ENCODE results near the gene ARL15. TPM values are rescaled to one million over a fixed set of nuclear protein-coding genes. Genes with fewer than 3 reads are reported as not detected.
A peak's percentile ranks its signal among the peaks of the same experiment; 100 is the strongest.

The ARL15 gene
- total and polyA plus RNA-seq, 9 of the 15 experiments (the other 6 are each of a cell fraction or from before 2014, with no cell fraction given): 18.5 to 80.4 (median 57.0) TPM

DNA sequence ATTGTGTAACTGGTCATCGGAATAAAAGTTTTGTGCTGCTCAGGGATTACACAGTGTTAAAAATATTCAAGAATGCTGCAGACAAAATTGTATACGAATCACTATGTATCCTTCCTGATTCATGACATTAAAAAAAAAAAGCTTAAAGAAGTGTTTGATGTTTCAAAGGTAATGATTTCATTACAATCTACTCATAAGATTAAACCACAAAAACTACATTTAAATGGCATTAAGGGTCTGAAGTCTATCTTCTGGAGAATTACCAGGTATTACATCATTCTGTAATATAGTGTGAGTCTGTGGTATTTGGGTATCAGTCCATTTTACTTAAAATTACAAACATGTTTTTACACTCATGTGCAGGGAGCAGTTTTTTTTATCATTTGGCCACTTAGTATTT is 425.5 kb downstream of the ARL15 start (continued):
- TF ChIP-seq KDM1A (IDR thresholded peaks at IDR 0.05) (no peak), CEBPG (CRISPR knock-in tag; IDR thresholded peaks at IDR 0.05) (no peak), CEBPG (tag; conservative IDR thresholded peaks at IDR 0.05 in 1 of 2, IDR thresholded peaks at IDR 0.05 in 1 of 2) (peak; percentile 34 to 91), MCM2 (IDR thresholded peaks at IDR 0.05; ENCODE audit: low read depth) (no peak), ATF4 (CRISPR knock-in tag; IDR thresholded peaks at IDR 0.05) (0 out of 2 replicates have a peak, but pooled peaks have one; percentile 20), ZNF134 (CRISPR knock-in tag; conservative IDR thresholded peaks at IDR 0.05) (no peak), PRPF4 (IDR thresholded peaks at IDR 0.05; ENCODE audit: insufficient read depth, low read depth, low read length, poor library complexity, severe bottlenecking) (no peak), TCF7L2 (IDR thresholded peaks at IDR 0.05; ENCODE audit: low read depth, low read length) (no peak), ZFP36 (IDR thresholded peaks at IDR 0.05; ENCODE audit: low read depth, low read length, partially characterized antibody) (no peak), KLF1 (tag; IDR thresholded peaks at IDR 0.05) (no peak), TOE1 (IDR thresholded peaks at IDR 0.05; ENCODE audit: borderline replicate concordance) (no peak), TOE1 (CRISPR knock-in tag; IDR thresholded peaks at IDR 0.05; ENCODE audit: borderline replicate concordance, low read depth) (no peak), HMG20B (CRISPR knock-in tag; IDR thresholded peaks at IDR 0.05) (no peak), CREB1 (IDR thresholded peaks at IDR 0.05) (no peak), CREB1 (CRISPR knock-in tag; IDR thresholded peaks at IDR 0.05) (no peak), TEAD2 (tag; IDR thresholded peaks at IDR 0.05) (no peak), PML (IDR thresholded peaks at IDR 0.05; ENCODE audit: low read length) (no peak), ZNF239 (CRISPR knock-in tag; IDR thresholded peaks at IDR 0.05) (no peak), FOXK2 (conservative IDR thresholded peaks at IDR 0.05 in 1 of 2, IDR thresholded peaks at IDR 0.05 in 1 of 2; ENCODE audit: low read depth in 2 of 2) (no peak), NR2F6 (CRISPR knock-in tag; IDR thresholded peaks at IDR 0.05) (no peak), BRD9 (IDR thresholded peaks at IDR 0.05; ENCODE audit: low read depth, partially characterized antibody) (no peak), ZNF785 (CRISPR knock-in tag; IDR thresholded peaks at IDR 0.05) (no peak), CCAR2 (IDR thresholded peaks at IDR 0.05; ENCODE audit: low read depth, low read length) (no peak), MAFG (tag; conservative IDR thresholded peaks at IDR 0.05) (no peak)
- TF ChIP-seq, protein P1, sequence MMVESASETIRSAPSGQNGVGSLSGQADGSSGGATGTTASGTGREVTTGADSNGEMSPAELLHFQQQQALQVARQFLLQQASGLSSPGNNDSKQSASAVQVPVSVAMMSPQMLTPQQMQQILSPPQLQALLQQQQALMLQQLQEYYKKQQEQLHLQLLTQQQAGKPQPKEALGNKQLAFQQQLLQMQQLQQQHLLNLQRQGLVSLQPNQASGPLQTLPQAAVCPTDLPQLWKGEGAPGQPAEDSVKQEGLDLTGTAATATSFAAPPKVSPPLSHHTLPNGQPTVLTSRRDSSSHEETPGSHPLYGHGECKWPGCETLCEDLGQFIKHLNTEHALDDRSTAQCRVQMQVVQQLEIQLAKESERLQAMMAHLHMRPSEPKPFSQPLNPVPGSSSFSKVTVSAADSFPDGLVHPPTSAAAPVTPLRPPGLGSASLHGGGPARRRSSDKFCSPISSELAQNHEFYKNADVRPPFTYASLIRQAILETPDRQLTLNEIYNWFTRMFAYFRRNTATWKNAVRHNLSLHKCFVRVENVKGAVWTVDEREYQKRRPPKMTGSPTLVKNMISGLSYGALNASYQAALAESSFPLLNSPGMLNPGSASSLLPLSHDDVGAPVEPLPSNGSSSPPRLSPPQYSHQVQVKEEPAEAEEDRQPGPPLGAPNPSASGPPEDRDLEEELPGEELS (CRISPR knock-in tag; IDR thresholded peaks at IDR 0.05; ENCODE audit: borderline replicate concordance): no peak
- TF ChIP-seq, protein P2, sequence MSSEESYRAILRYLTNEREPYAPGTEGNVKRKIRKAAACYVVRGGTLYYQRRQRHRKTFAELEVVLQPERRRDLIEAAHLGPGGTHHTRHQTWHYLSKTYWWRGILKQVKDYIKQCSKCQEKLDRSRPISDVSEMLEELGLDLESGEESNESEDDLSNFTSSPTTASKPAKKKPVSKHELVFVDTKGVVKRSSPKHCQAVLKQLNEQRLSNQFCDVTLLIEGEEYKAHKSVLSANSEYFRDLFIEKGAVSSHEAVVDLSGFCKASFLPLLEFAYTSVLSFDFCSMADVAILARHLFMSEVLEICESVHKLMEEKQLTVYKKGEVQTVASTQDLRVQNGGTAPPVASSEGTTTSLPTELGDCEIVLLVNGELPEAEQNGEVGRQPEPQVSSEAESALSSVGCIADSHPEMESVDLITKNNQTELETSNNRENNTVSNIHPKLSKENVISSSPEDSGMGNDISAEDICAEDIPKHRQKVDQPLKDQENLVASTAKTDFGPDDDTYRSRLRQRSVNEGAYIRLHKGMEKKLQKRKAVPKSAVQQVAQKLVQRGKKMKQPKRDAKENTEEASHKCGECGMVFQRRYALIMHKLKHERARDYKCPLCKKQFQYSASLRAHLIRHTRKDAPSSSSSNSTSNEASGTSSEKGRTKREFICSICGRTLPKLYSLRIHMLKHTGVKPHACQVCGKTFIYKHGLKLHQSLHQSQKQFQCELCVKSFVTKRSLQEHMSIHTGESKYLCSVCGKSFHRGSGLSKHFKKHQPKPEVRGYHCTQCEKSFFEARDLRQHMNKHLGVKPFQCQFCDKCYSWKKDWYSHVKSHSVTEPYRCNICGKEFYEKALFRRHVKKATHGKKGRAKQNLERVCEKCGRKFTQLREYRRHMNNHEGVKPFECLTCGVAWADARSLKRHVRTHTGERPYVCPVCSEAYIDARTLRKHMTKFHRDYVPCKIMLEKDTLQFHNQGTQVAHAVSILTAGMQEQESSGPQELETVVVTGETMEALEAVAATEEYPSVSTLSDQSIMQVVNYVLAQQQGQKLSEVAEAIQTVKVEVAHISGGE (CRISPR knock-in tag; IDR thresholded peaks at IDR 0.05): no peak

Measured in K562 (cell line).